CD4-positive, alpha-beta T cell treated with Interleukin-15 for 4 hours (primary cell): ENCODE data around the gene SMIM15.

Experiments used
- DNase-seq: peaks from one replicate; pipeline ENCODE4 v3.0.0-alpha.2; 2020; ENCODE audit warnings: low spot score

Gene SMIM15

GRCh38 chr5:61159836-61160235, 2.4 kb downstream of the SMIM15 start:
- DNase-seq: no peak

GRCh38 chr5:61159070-61159469, 3.2 kb downstream of the SMIM15 start:
- no peak for DNase-seq

GRCh38 chr5:61151893-61152292, 10.4 kb downstream of the SMIM15 start:
- DNase-seq: no peak

GRCh38 chr5:61148515-61148914, 13.8 kb downstream of the SMIM15 start:
- no peak for DNase-seq

GRCh38 chr5:61142811-61143210, 19.5 kb downstream of the SMIM15 start:
- DNase-seq: no peak

- no peak for DNase-seq
Observed at GRCh38 chr5:61142391-61142790, 19.9 kb downstream of the SMIM15 start.

GRCh38 chr5:61141801-61142200, 20.5 kb downstream of the SMIM15 start:
- no peak for DNase-seq

- DNase-seq: no peak
Observed at GRCh38 chr5:61139931-61140330, 22.3 kb downstream of the SMIM15 start.

- no peak for DNase-seq
Observed at GRCh38 chr5:61139094-61139873, 23.0 kb downstream of the SMIM15 start.

- DNase-seq: no peak
Observed at GRCh38 chr5:61137835-61138234, 24.4 kb downstream of the SMIM15 start.

- DNase-seq: no peak
Observed at GRCh38 chr5:61132559-61132958, 29.7 kb downstream of the SMIM15 start.

GRCh38 chr5:61130289-61130688, 32.0 kb downstream of the SMIM15 start:
- DNase-seq: no peak

- no peak for DNase-seq
Observed at GRCh38 chr5:61123145-61123544, 39.1 kb downstream of the SMIM15 start.

GRCh38 chr5:61120534-61120933, 41.7 kb downstream of the SMIM15 start:
- no peak for DNase-seq

GRCh38 chr5:61119066-61119465, 43.2 kb downstream of the SMIM15 start:
- no peak for DNase-seq

- no peak for DNase-seq
Observed at GRCh38 chr5:61115968-61116367, 46.3 kb downstream of the SMIM15 start.

- no peak for DNase-seq
Observed at GRCh38 chr5:61114441-61114840, 47.8 kb downstream of the SMIM15 start.
